Measurements from ENCODE around the gene USP28.
A peak's percentile ranks its signal among the peaks of the same experiment; 100 is the strongest.
"Not testable (repeated sequence)": the region's sequence is repeated elsewhere in the genome, so short reads cannot be mapped to it uniquely, and the experiment has no call there.

USP28 gene

DNA sequence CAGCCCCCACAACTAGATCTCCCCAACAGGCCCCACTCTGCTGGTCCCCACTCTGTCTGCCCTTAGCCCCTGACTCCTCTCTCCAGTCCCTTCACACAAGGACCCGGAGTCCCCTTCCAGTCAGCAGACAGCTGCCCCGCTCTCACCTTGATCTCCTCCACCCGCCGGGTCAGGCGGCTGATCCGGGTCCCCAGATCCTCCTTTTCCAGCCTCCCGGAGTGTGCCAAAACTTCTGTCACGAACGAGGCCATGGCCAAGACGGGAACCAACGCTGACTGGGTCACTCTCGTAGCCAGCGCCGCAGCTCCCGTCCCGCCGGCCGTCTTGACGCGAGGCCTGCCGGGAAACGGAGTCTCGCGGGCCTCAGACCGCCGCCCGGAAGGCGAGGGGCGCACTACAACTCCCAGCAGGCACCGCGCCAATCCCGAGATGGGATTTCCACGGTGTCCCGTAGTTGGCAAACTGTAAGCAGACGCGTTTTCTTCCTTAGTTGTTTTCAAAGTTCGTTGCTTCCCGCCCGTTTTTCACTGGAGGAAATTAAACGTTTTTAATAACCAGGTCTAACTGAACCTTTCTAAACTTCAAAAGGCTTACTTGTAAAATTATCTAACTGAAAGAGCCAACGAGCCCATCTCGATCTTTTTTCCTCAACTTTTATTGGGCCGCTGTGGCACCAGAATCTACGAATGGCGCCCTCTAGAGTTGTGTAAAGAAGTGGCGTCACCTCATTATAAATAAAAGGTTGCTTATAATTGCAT, 101.8 kb downstream of the USP28 start, which contains the start of gene ZW10:
TSS of gene ZW10 (minus strand) at position 277 of the 758 bp plus-strand sequence. CDS start at position 251, 26 bp downstream.
- ATAC-seq = peak; percentile 99

DNA sequence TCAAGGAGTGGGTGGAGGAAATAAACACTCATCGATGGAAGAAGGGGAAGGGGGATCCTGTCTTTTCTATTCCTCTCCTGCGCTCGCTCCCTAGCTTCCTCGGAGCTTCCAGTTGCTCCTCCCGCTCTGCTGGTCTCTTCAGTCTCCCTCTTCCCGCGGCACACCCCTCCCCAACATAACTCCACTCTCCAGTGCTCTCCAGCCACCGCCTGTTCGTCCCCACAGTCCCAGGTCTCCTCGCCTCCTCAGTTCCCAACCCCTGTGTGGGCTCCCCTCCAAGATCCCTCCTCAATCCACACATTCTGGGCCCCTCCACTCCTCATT, 102.3 kb downstream of the USP28 start:
- DNase-seq (no peak), ATAC-seq (no peak)

More for the DNA sequence above, 101.8 kb downstream of the USP28 start, which contains the start of gene ZW10:
- DNase-seq = peak; percentile 93

DNA sequence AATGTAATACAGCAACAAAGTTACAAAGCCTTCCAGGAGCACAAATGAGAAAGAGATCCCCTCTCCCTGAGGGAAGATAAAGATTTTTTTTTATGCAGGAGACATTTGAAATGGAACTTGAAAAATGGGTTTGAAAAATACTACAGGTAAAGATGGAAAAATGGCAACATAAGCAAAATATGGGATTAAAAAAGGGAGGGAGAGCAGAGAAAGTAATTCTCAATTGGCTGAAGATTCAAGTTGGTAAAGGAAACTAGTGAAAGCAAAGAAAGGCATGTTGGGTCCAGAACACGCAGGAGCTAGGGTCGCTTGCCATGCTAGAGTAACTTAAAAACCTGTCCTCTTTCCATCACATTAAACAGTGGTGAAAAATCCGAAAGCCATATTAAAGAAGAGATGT, 103.4 kb downstream of the USP28 start:
- ATAC-seq (no peak), DNase-seq (no peak)

DNA sequence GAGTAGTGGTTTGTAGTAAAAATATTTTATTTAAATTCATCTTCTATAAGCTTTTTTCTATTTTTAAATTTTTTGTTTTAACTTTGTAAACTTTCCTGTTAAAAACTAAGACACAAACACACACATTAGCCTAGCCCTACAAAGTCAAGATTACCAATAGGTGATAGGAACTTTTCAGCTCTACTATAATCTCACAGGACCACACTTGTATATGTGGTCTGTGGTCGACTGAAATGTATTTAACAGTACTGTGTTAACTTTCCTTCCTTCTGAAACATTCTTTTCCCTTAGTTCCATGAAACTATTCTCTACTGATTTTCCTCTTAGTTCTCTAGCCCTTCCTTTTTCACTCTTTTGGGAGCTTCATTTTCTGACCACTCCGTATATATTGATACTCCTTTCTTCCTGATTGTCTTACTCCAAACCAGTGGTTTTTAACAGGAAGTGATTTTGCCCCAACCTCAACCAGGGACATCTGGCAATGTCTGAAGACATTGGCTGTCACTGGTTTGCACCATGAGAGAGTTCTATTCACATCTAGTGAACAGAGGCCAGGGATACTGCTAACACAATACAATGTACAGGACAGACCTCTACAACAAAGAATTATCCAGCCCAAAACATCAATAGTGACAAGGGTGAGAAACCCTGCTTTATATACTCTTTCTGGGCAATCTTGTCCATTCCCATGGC, 110.7 kb downstream of the USP28 start:
- no peak for ATAC-seq

DNA sequence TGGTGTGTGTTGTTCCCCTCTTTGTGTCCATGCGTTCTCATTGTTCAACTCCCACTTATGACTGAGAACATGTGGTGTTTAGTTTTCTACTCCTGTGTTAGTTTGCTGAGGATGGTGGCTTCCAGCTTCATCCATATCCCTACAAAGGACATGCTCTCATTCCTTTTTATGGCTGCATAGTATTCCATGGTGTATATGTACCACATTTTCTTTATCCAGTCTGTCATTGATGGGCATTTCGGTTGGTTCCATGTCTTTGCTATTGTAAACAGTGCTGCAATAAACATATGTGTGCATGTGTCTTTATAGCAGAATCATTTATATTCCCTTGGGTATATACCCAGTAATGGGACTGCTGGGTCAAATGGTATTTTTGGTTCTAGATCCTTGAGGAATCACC, 112.3 kb downstream of the USP28 start:
- not testable (repeated sequence) for ATAC-seq, DNase-seq

More for the DNA sequence above, 110.7 kb downstream of the USP28 start:
- DNase-seq = no peak

DNA sequence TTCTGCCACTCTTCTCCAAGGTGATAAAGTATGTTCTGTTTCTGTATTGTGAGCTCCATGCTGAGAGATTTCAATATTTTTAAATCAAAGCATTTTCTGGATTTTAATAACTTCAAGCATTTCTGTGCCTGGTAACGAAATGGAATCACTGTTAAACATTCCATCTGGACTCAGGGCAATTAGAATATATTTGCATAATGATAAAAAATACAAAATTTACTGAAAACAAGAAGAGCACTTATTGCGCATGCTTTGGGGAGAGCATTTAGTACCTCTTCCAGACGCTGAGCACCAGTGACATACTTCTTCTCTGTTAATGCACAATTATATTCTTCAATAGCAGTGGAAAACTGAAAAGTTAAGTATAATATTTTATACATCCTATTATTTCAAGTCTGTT, 115.1 kb downstream of the USP28 start:
- DNase-seq (no peak), ATAC-seq (no peak)

DNA sequence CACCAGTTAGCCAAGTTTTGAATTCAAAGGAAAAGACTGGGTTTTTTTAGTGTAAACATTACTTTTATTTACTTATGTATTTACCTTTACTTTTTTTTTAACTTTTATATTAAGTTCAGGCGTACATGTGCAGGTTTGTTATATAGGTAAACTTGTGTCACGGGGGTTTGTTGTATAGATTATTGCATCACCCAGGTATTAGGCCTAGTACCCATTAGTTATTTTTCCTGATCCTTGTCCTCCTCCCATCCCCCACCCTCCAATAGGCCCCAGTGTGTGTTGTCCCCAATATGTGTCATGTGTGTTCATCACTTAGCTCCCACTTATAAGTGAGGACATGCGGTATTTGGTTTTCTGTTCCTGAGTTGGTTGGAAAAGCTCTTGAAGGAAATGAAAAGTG, 122.4 kb downstream of the USP28 start:
- DNase-seq = no peak
- no peak for ATAC-seq
